Testis (tissue), 2 donors: Measurements from ENCODE around the gene TUBB.
A peak's percentile ranks its signal among the peaks of the same experiment; 100 is the strongest.

ENCODE experiments used
- CTCF ChIP-seq, 3 experiments: fragments of 450-650 bp in 2 of 3; fragments of 200-600 bp in 1 of 3; sonication (generic) in 1 of 3; IDR thresholded peaks; one replicate each; pipeline ENCODE4 v1.5.1; 2016 to 2019; ENCODE audit warnings: antibody characterized with exemption in 3 of 3, mild to moderate bottlenecking in 2 of 3, moderate library complexity in 1 of 3
- POLR2A ChIP-seq: fragments of 450-650 bp; IDR thresholded peaks from one replicate; pipeline ENCODE4 v1.6.1; 2017; ENCODE audit warnings: antibody characterized with exemption, mild to moderate bottlenecking, moderate library complexity

GRCh38 chr6:30717129-30717844 lies 2.9 kb upstream of the TUBB start, which contains the start of gene MDC1:
- TF ChIP-seq CTCF (IDR thresholded peaks at IDR 0.05) (peak in 2 of 3 experiments; percentile 55 to 58), POLR2A (peak; percentile 81)
